GM12864 (cell line): ENCODE measurements around the gene ERC2.

Experiments
- DNase-seq: peaks from one replicate; pipeline ENCODE4 v3.0.0-alpha.2; 2011; ENCODE audit warnings: low read depth
- H3K4me3 ChIP-seq: 2 replicates; pipeline ENCODE4 v1.5.1; 2011; ENCODE audit warnings: mild to moderate bottlenecking, low read depth, low read length, control low read depth
- TF ChIP-seq, protein P1 (sequence below): IDR thresholded peaks from 2 replicates; pipeline ENCODE4 v1.5.1; 2011; ENCODE audit warnings: low read depth, mild to moderate bottlenecking, moderate library complexity, low read length, control low read depth, inconsistent platforms; ENCODE audit errors: missing control alignments

The ERC2 gene

DNA sequence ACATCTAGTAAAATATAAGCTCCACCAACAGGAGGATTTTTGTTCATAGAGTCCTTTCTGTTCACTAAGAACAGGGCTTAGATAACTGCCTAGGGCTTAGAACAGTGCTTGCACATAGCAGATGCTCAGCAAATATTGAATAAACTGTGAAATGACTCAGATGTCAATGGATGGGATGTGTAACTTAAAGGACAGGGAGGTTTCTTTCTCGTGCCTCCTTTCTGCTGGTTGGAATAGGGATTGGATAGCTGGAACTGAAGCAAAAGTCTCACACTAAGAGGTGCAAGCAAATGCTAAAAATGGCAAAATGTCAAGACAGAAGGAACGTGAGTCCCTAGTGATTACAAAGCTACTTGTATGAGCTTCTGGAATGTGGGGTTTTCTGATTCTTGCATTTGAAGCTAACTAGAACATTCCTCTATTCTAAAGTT is 588.4 kb downstream of the ERC2 start:
- DNase-seq: no peak
- TF ChIP-seq, protein P1, sequence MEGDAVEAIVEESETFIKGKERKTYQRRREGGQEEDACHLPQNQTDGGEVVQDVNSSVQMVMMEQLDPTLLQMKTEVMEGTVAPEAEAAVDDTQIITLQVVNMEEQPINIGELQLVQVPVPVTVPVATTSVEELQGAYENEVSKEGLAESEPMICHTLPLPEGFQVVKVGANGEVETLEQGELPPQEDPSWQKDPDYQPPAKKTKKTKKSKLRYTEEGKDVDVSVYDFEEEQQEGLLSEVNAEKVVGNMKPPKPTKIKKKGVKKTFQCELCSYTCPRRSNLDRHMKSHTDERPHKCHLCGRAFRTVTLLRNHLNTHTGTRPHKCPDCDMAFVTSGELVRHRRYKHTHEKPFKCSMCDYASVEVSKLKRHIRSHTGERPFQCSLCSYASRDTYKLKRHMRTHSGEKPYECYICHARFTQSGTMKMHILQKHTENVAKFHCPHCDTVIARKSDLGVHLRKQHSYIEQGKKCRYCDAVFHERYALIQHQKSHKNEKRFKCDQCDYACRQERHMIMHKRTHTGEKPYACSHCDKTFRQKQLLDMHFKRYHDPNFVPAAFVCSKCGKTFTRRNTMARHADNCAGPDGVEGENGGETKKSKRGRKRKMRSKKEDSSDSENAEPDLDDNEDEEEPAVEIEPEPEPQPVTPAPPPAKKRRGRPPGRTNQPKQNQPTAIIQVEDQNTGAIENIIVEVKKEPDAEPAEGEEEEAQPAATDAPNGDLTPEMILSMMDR: no peak
- H3K4me3 ChIP-seq: no peak overlapping the region

DNA sequence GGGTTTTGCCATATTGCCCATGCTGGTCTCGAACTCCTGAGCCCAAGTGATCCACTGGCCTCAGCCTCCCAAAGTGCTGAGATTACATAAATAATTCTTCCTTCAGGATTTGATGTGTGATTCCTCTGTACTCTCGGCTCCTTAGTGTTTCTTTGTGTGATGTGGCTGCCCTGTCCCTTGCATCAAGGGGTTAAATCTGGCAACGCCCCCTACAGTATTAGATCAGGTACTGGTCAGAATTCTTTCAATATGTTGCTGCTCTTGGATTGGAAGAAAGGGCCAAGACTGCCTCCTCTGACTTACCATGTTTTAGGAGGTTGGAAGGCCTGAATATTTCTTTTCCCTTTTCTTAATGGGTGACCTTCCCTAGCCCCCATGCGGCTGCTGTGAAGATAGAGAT is 590.6 kb downstream of the ERC2 start:
- no peak overlapping the region for H3K4me3 ChIP-seq
- no peak for DNase-seq
- TF ChIP-seq, protein P1: no peak

DNA sequence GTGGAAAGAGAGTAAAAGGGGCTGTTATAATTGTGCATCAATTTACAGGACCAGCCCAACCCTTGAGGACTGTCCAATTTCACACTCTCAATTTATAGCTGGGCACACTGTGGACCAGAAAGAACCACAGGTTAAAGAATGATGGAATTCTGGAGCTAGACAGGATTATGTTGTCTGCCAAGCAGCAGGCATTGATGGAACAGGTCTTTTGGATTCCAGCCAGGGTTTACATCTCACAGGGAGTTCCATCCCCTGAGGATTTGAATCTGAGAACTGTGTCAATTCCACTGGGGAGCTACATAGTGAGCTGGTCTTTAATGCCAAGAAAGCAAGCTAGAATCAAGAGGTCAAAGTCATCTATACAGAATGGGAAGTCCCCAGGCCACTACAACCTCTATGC is 591.7 kb downstream of the ERC2 start:
- H3K4me3 ChIP-seq: no peak overlapping the region
- no peak for DNase-seq
- TF ChIP-seq, protein P1: no peak

DNA sequence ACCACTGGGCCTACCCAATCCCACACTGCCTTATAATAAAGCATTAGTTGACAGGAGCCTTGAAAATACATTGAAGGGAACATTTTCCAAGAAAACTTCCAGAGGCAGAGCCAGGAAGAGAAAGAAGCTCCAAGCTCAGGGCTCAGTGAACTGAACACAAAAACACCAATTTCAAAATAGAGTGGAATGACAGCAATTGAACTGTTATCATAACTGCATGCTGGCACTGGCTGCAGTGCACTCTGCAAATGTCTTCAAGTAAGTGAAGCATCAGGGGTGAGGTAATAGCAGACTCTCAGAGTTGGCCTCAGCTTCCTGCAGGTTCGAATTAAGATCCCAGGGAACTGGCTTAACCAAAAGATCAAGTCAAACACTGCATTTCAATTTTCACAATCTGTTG is 593.2 kb downstream of the ERC2 start:
- TF ChIP-seq, protein P1: no peak
- DNase-seq: no peak
- H3K4me3 ChIP-seq: no peak overlapping the region

DNA sequence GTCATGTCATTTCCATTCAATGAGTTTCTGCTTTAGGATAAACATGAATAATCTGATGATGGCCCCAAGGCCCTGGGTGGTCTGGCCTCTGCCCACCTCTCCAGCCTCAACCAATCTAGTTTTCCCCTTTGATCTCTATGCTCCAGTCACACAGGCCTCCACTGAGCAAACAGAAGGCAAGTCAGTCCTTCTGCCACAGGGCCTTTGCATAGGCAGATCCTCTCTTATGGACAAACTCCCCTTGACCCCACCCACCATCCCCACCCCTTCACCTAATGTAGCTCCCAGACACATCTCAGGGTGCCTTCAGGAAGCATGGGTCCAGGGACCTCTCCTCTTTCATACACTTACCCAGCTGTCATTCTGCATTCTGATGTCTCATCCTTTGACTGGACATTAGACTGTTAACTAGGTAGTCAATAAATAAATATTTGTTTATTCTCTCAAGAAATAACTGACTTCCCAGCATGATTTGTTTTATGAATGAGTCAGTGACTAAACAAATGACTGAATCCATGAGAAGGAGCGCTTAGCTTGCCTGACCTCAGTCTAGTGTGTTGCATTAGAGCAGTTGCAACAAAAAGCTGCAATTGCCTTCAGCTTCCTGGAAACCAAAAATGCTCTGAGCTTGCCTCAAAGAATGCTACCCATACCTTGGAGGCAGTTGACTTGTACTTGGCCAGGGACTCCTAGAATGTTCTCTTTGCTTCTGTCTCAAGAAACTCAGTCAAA is 594.6 kb downstream of the ERC2 start:
- H3K4me3 ChIP-seq: no peak overlapping the region
- DNase-seq: no peak
- TF ChIP-seq, protein P1: no peak

DNA sequence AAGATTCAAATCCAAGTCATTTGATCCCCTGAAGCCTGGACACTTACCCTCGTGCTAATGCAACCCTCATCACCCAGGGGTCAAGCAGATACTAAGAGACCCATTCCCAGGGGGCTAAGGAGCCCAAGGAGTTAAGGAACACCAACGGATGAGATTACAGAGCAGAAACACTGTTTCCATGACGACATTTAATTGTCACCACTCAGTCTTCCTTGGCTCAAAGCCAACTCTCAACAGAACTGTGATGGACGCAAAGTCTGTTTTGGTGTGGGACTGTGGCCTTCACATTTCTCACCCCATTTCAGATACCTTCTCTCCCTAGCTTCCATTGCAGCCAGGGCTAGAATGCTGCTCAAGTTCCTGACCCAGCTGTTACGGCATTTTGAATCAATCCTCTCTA is 597.7 kb downstream of the ERC2 start:
- H3K4me3 ChIP-seq: no peak overlapping the region
- TF ChIP-seq, protein P1: no peak

DNA sequence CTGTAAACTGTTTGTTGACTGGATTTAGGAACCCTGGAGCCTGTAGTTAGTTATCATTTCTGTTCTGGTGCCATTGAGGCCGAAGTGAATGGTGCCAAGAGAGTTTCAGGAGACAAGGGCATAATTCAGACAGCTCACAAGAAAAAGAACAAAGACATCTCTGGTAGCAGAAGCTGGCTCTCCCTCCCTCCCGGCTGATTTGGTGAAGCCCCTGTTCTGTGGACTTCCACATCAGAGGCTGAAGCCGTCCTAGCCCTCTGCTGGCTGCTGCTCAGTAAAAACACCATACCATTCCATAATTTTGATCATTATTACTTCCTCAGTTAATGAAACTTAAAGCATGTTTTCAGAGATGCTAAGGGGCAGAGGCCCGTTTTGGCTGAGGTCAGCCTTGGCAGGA is 599.9 kb downstream of the ERC2 start:
- H3K4me3 ChIP-seq: no peak overlapping the region
- TF ChIP-seq, protein P1: no peak
- no peak for DNase-seq

More for the DNA sequence above, 597.7 kb downstream of the ERC2 start:
- no peak for DNase-seq
